H1 (cell line): ENCODE data around the gene BIRC7. TPM values are rescaled to one million over a fixed set of nuclear protein-coding genes. Genes with fewer than 3 reads are reported as not detected.

Experiments used
- CTCF ChIA-PET: fragments of 300-600 bp; sonication (Branson Sonifier 250); formaldehyde crosslinking; loops from one replicate; lab custom pipeline; 2021; ENCODE audit not compliant: partially characterized antibody; lab: Charles Lee
- POLR2A ChIA-PET: fragments of 300-600 bp; sonication (Branson Sonifier 250); formaldehyde crosslinking; loops from one replicate; lab custom pipeline; 2021; ENCODE audit warnings: inconsistent platforms; ENCODE audit not compliant: partially characterized antibody; lab: Charles Lee
- DNase-seq, 2 experiments: peaks; one replicate each; pipeline versions ENCODE4 v3.0.0 to v3.0.0-alpha.2; 2010 to 2022; ENCODE audit warnings: low spot score in 2 of 2, low read depth in 1 of 2, mixed read lengths in 1 of 2
- FAIRE-seq: peaks from 2 replicates; lab custom pipeline; 2011; peaks lifted over from hg19 to GRCh38; lab: Jason Lieb, UNC
- H2AFZ ChIP-seq: 2 replicates; pipeline ENCODE4 v1.8.1; 2012; ENCODE audit warnings: low read length, inconsistent platforms
- H2AK5ac ChIP-seq: 2 replicates; pipeline ENCODE4 v1.6.1; 2013; ENCODE audit warnings: low read depth, low read length
- H2BK120ac ChIP-seq: replicated peaks from 2 replicates; pipeline ENCODE3; 2013; ENCODE audit warnings: low read depth, low read length, inconsistent platforms
- H2BK12ac ChIP-seq: 2 replicates; pipeline ENCODE4 v1.6.1; 2013; ENCODE audit warnings: low read depth, low read length
- H2BK15ac ChIP-seq: 2 replicates; pipeline ENCODE4 v1.6.1; 2013; ENCODE audit warnings: low read length
- H2BK20ac ChIP-seq: 2 replicates; pipeline ENCODE4 v1.6.1; 2013; ENCODE audit warnings: low read length
- H2BK5ac ChIP-seq: 2 replicates; pipeline ENCODE4 v1.6.1; 2013; ENCODE audit warnings: low read depth, low read length
- H3K14ac ChIP-seq: 2 replicates; pipeline ENCODE4 v1.6.1; 2013; ENCODE audit warnings: inconsistent platforms; ENCODE audit not compliant: insufficient read length
- H3K18ac ChIP-seq: 2 replicates; pipeline ENCODE4 v1.6.1; 2013; ENCODE audit warnings: low read length; ENCODE audit errors: extremely low read depth
- H3K23ac ChIP-seq: 2 replicates; pipeline ENCODE4 v1.6.1; 2013; ENCODE audit warnings: inconsistent platforms; ENCODE audit not compliant: insufficient read length
- H3K23me2 ChIP-seq: 2 replicates; pipeline ENCODE4 v1.6.1; 2013; ENCODE audit warnings: low read depth, low read length
- H3K27ac ChIP-seq: 2 replicates; pipeline ENCODE4 v1.6.1; 2011; ENCODE audit warnings: low read depth, low read length, inconsistent platforms
- H3K27me3 ChIP-seq, 4 experiments: replicated peaks in 1 of 4; 1 replicate in 1 of 4; 2 replicates in 3 of 4; pipeline versions ENCODE4 v1.6.1 to v1.8.1; 2011 to 2013; ENCODE audit warnings: low read length in 3 of 4, mild to moderate bottlenecking in 3 of 4, inconsistent platforms in 2 of 4, mixed read lengths in 2 of 4, moderate library complexity in 1 of 4; ENCODE audit not compliant: control insufficient read depth in 3 of 4, insufficient read depth in 3 of 4; ENCODE audit errors: extremely low read depth in 1 of 4
- H3K36me3 ChIP-seq, 4 experiments: 2 replicates each; pipeline versions ENCODE4 v1.6.1 to v1.8.1; 2011 to 2013; ENCODE audit warnings: mild to moderate bottlenecking in 4 of 4, low read length in 3 of 4, moderate library complexity in 2 of 4, control low read depth in 1 of 4, inconsistent platforms in 1 of 4; ENCODE audit not compliant: insufficient read depth in 4 of 4, control insufficient read depth in 2 of 4
- H3K4ac ChIP-seq: replicated peaks from 2 replicates; pipeline ENCODE3; 2013; ENCODE audit warnings: low read length, low read depth, mixed read lengths, inconsistent platforms; ENCODE audit not compliant: insufficient read length
- H3K4me1 ChIP-seq, 4 experiments: replicated peaks in 1 of 4; 1 replicate in 1 of 4; 2 replicates in 3 of 4; pipeline versions ENCODE4 v1.6.1 to v1.8.1; 2011 to 2013; ENCODE audit warnings: low read length in 3 of 4, inconsistent platforms in 2 of 4, mixed read lengths in 1 of 4; ENCODE audit not compliant: insufficient read depth in 4 of 4, control insufficient read depth in 3 of 4
- H3K4me2 ChIP-seq, 2 experiments: 2 replicates each; pipeline versions ENCODE4 v1.6.1 to v1.8.1; 2011 to 2013; ENCODE audit warnings: low read depth in 2 of 2, low read length in 2 of 2, control low read depth in 1 of 2, inconsistent platforms in 1 of 2, mild to moderate bottlenecking in 1 of 2; ENCODE audit not compliant: insufficient read depth in 1 of 2
- H3K4me3 ChIP-seq, 4 experiments: fragments of 200-600, 300-600 bp in 1 of 4; sonication (generic), shearing (Covaris generic), sonication (Bioruptor Twin) in 1 of 4; 2 replicates each; pipeline versions ENCODE4 v1.5.1 to v1.8.1; 2011 to 2016; ENCODE audit warnings: low read length in 4 of 4, low read depth in 3 of 4, control low read depth in 2 of 4, inconsistent platforms in 2 of 4, mild to moderate bottlenecking in 2 of 4, mixed read lengths in 1 of 4, moderate library complexity in 1 of 4; ENCODE audit not compliant: insufficient read depth in 2 of 4; ENCODE audit errors: extremely low read depth in 1 of 4
- H3K56ac ChIP-seq: replicated peaks from 2 replicates; pipeline ENCODE3; 2013; ENCODE audit warnings: low read depth, mild to moderate bottlenecking, mixed read lengths, low read length, inconsistent platforms; ENCODE audit not compliant: insufficient read length
- H3K79me1 ChIP-seq: 2 replicates; pipeline ENCODE4 v1.6.1; 2013; ENCODE audit warnings: low read depth, low read length, control low read depth
- H3K79me2 ChIP-seq, 2 experiments: 2 replicates each; pipeline versions ENCODE4 v1.6.1 to v1.8.1; 2012 to 2013; ENCODE audit warnings: low read length in 2 of 2, mild to moderate bottlenecking in 2 of 2, inconsistent platforms in 1 of 2; ENCODE audit not compliant: insufficient read depth in 2 of 2, control insufficient read depth in 1 of 2
- H3K9ac ChIP-seq, 4 experiments: replicated peaks in 1 of 4; 1 replicate in 1 of 4; 2 replicates in 3 of 4; pipeline versions ENCODE4 v1.6.1 to v1.8.1; 2011 to 2013; ENCODE audit warnings: low read depth in 3 of 4, low read length in 3 of 4, control low read depth in 2 of 4, mild to moderate bottlenecking in 2 of 4, moderate library complexity in 2 of 4, inconsistent platforms in 1 of 4; ENCODE audit errors: extremely low read depth in 1 of 4
- H3K9me3 ChIP-seq, 2 experiments: 2 replicates each; pipeline versions ENCODE4 v1.6.1 to v1.8.1; 2012 to 2013; ENCODE audit warnings: mild to moderate bottlenecking in 2 of 2, moderate library complexity in 2 of 2, control low read depth in 1 of 2, inconsistent platforms in 1 of 2, low read depth in 1 of 2, low read length in 1 of 2, mixed read lengths in 1 of 2; ENCODE audit not compliant: insufficient read depth in 2 of 2
- H4K20me1 ChIP-seq, 2 experiments: replicated peaks in 1 of 2; 2 replicates each; pipeline versions ENCODE3 to v1.8.1; 2011 to 2013; ENCODE audit warnings: inconsistent platforms in 2 of 2, low read length in 2 of 2, mild to moderate bottlenecking in 1 of 2; ENCODE audit not compliant: insufficient read depth in 2 of 2, control insufficient read depth in 1 of 2
- H4K5ac ChIP-seq: 2 replicates; pipeline ENCODE4 v1.6.1; 2013; ENCODE audit warnings: low read length, low read depth, mixed read lengths, inconsistent platforms; ENCODE audit not compliant: insufficient read length
- H4K8ac ChIP-seq: 2 replicates; pipeline ENCODE4 v1.8.0; 2013; ENCODE audit warnings: mild to moderate bottlenecking, moderate library complexity, low read length, inconsistent platforms; ENCODE audit not compliant: insufficient read depth; ENCODE audit errors: extremely low read depth
- H4K91ac ChIP-seq: replicated peaks from 2 replicates; pipeline ENCODE3; 2013; ENCODE audit warnings: low read length, mixed read lengths, inconsistent platforms; ENCODE audit not compliant: insufficient read length
- CTCF ChIP-seq, 3 experiments: IDR thresholded peaks; 1 replicate in 2 of 3; 2 replicates in 1 of 3; pipeline versions ENCODE4 v1.5.1 to v1.6.1; 2011; ENCODE audit warnings: low read length in 3 of 3, mild to moderate bottlenecking in 3 of 3, inconsistent platforms in 2 of 3, low read depth in 1 of 3, moderate library complexity in 1 of 3; ENCODE audit not compliant: insufficient read depth in 1 of 3; ENCODE audit errors: control extremely low read depth in 1 of 3
- FOSL1 ChIP-seq: IDR thresholded peaks from 2 replicates; pipeline ENCODE4 v1.6.1; 2011; ENCODE audit warnings: mild to moderate bottlenecking, low read depth, low read length, moderate library complexity; ENCODE audit not compliant: insufficient read depth
- HDAC2 ChIP-seq, 2 experiments: fragments of 300-600 bp in 1 of 2; sonication (generic) in 1 of 2; IDR thresholded peaks; 2 replicates each; pipeline ENCODE4 v1.6.1; 2011 to 2012; ENCODE audit warnings: low read depth in 2 of 2, low read length in 2 of 2, mild to moderate bottlenecking in 2 of 2, moderate library complexity in 2 of 2, borderline replicate concordance in 1 of 2, inconsistent platforms in 1 of 2
- KDM4A ChIP-seq: IDR thresholded peaks from one replicate; pipeline ENCODE4 v1.7.1; 2012; ENCODE audit warnings: low read depth, mild to moderate bottlenecking, moderate library complexity, low read length, inconsistent platforms; ENCODE audit not compliant: severe bottlenecking
- KDM5A ChIP-seq: fragments of 200-600 bp; IDR thresholded peaks from 2 replicates; pipeline ENCODE4 v1.7.1; 2012; ENCODE audit warnings: mild to moderate bottlenecking, low read length, inconsistent platforms, mixed read lengths
- MAX ChIP-seq: IDR thresholded peaks from 2 replicates; pipeline ENCODE4 v1.6.1; 2012; ENCODE audit warnings: inconsistent platforms
- NANOG ChIP-seq: IDR thresholded peaks from 2 replicates; pipeline ENCODE4 v1.6.1; 2011; ENCODE audit warnings: low read length, low read depth, mild to moderate bottlenecking, inconsistent platforms; ENCODE audit not compliant: insufficient read depth, poor library complexity, severe bottlenecking
- RNF2 ChIP-seq: fragments of 200-900, 300-1000 bp; sonication (generic); IDR thresholded peaks from 2 replicates; pipeline ENCODE4 v1.7.1; 2016; ENCODE audit warnings: borderline replicate concordance, low read depth, mild to moderate bottlenecking, antibody characterized with exemption, low read length; ENCODE audit not compliant: poor library complexity, severe bottlenecking; ENCODE audit errors: missing control alignments
- SIN3A ChIP-seq, 2 experiments: IDR thresholded peaks in 1 of 2; conservative IDR thresholded peaks in 1 of 2; 2 replicates each; pipeline ENCODE4 v1.6.1; 2011 to 2012; ENCODE audit warnings: low read length in 2 of 2, improper control_type of control experiment in 1 of 2, low read depth in 1 of 2, mild to moderate bottlenecking in 1 of 2
- WGBS, 2 experiments: shearing (Covaris generic) in 1 of 2; methylation state at CpG; one replicate each; pipeline versions ENCODE4 v1.1.6 to v1.1.7; 2013 to 2015; ENCODE audit warnings: low lambda C conversion rate in 2 of 2, mixed read lengths in 2 of 2, inconsistent platforms in 1 of 2, low coverage in 1 of 2, missing lambda C conversion rate in 1 of 2; ENCODE audit not compliant: insufficient replicate concordance in 2 of 2, insufficient coverage in 1 of 2, insufficient read length in 1 of 2; ENCODE audit errors: extremely low coverage in 1 of 2, missing lambda C conversion rate in 1 of 2; 5-methylcytosine and 5-hydroxymethylcytosine counted together
- polyA plus RNA-seq, 7 experiments: library from polyadenylated mRNA; depleted of rRNA in 3 of 7; stranded (reverse) in 5 of 7; unstranded in 2 of 7; fragments of >200 nt in 5 of 7; fragments of 200-250 nt in 2 of 7; gene quantifications; 1 replicate in 5 of 7; 2 replicates in 1 of 7; 4 replicates in 1 of 7; pipeline versions ENCODE4 v1.2.1 to v1.2.3, GENCODE V29; 2011 to 2013; ENCODE audit warnings: missing spikeins in 2 of 7, mixed read lengths in 2 of 7
- total RNA-seq: library from RNA; stranded (reverse); fragmentation: NEBNext Ultra II Directional; extraction: Animal tissue kit (Norgen Biotek cat#: 25700); gene quantifications from 2 replicates; pipeline ENCODE4 v1.2.1, GENCODE V29; 2021

BIRC7 gene
- total and polyA plus RNA-seq, 2 of the 8 experiments (the other 6 are each of a cell fraction or from before 2014, with no cell fraction given), result 0.11 to 0.41 TPM

GRCh38 chr20:63204362-63204761, 31.3 kb upstream of the BIRC7 start:
- peaks cover 23 to 95% of the 10 kb centered on the region in 2 experiments for H3K79me2 ChIP-seq
- H2AK5ac ChIP-seq, result no peak overlapping the region
- H4K5ac ChIP-seq, result no peak overlapping the region
- no peaks in the 10 kb centered on the region for H3K9me3 ChIP-seq
- H3K4me2 ChIP-seq, result no peak overlapping the region
- no peak overlapping the region for H3K18ac ChIP-seq
- H2BK5ac ChIP-seq, result no peak overlapping the region
- H3K56ac ChIP-seq, result no peak overlapping the region
- H2BK12ac ChIP-seq, result no peak overlapping the region
- no peak overlapping the region for H3K14ac ChIP-seq
- no peak overlapping the region for H4K91ac ChIP-seq
- peaks cover 39 to 68% of the 10 kb centered on the region in 2 experiments for H4K20me1 ChIP-seq
- no peaks in the 10 kb centered on the region for H3K4me1 ChIP-seq
- H2BK15ac ChIP-seq, result no peak overlapping the region
- WGBS, 2 experiments, result 94% methylated on average over 5 of the region's 5 CpGs; no CpG with 5 or more reads in 1 of the 2 experiments
- no peaks in the 10 kb centered on the region for H3K27me3 ChIP-seq
- CTCF ChIA-PET, result interaction anchor here (0.6 to 1.6 kb wide), 6 partner anchors 8 to 98 kb away, joined by 3 to 8 read pairs (median 5); no protein-coding TSS in a partner anchor
- POLR2A ChIA-PET, result interaction anchor here (0.7 to 1.8 kb wide), 3 partner anchors 9 to 21 kb away, joined by 3 to 5 read pairs (median 3); no protein-coding TSS in a partner anchor
- H3K36me3 ChIP-seq, result peaks cover 28 to 53% (median 44%) of the 10 kb centered on the region in 4 experiments
- no peak overlapping the region for H3K4me3 ChIP-seq
- H3K9ac ChIP-seq, result no peak overlapping the region
- H2AFZ ChIP-seq, result no peak overlapping the region
- no peak overlapping the region for H3K23ac ChIP-seq
- H2BK20ac ChIP-seq, result no peak overlapping the region
- no peak overlapping the region for H2BK120ac ChIP-seq
- H3K23me2 ChIP-seq, result no peaks in the 10 kb centered on the region
- no peak overlapping the region; the same call in 1 of the 2 replicates for H3K27ac ChIP-seq
- peaks cover 14% of the 10 kb centered on the region for H3K79me1 ChIP-seq
- H3K4ac ChIP-seq, result no peak overlapping the region
- H4K8ac ChIP-seq, result no peak overlapping the region
- FAIRE-seq (no peak), DNase-seq (no peak)
- TF ChIP-seq KDM5A (no peak), RNF2 (no peak), KDM4A (no peak), HDAC2 (IDR thresholded peaks at IDR 0.05; ENCODE audit: borderline replicate concordance in 1 of 2, low read depth in 2 of 2, low read length in 2 of 2) (no peak), SIN3A (conservative IDR thresholded peaks at IDR 0.05 in 1 of 2, IDR thresholded peaks at IDR 0.05 in 1 of 2; ENCODE audit: low read depth in 1 of 2, low read length in 2 of 2) (no peak), CTCF (IDR thresholded peaks at IDR 0.05; ENCODE audit: control extremely low read depth in 1 of 3, insufficient read depth in 1 of 3, low read depth in 1 of 3, low read length in 3 of 3) (no peak), FOSL1 (no peak), NANOG (no peak), MAX (no peak)
